Measurements from ENCODE around the gene COPB1.

DNA sequence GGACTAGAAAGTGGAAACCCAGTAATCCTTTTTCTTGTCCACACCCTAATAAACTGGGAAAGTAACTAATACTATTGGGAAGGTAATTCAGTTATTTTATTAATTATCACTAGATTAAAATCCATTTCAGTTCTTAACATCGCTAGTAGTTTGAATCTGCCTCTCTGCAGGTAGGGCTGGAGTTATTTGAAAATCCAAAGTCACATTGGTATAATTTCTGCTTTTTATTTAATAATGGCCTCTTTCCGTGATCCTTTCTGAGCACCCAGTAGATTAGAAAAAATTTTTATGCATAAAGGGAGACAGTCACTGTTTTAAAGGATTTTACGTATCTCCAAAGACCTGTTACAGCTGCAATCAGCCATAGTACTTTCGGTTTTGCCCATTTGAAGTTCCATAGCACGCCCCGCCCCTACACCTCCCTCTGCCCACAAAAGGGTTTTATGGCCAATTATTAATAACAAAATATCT, 605 bp upstream of the COPB1 start:
- no peak for TF ChIP-seq RARB (CRISPR knock-in tag; IDR thresholded peaks at IDR 0.05)
- no peak for TF ChIP-seq ZNF70 (CRISPR knock-in tag; IDR thresholded peaks at IDR 0.05)
- TF ChIP-seq, protein P1, sequence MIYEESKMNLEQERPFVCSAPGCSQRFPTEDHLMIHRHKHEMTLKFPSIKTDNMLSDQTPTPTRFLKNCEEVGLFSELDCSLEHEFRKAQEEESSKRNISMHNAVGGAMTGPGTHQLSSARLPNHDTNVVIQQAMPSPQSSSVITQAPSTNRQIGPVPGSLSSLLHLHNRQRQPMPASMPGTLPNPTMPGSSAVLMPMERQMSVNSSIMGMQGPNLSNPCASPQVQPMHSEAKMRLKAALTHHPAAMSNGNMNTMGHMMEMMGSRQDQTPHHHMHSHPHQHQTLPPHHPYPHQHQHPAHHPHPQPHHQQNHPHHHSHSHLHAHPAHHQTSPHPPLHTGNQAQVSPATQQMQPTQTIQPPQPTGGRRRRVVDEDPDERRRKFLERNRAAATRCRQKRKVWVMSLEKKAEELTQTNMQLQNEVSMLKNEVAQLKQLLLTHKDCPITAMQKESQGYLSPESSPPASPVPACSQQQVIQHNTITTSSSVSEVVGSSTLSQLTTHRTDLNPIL (CRISPR knock-in tag; IDR thresholded peaks at IDR 0.05; ENCODE audit: low read depth) = no peak
- no peak for TF ChIP-seq BACH2 (CRISPR knock-in tag; IDR thresholded peaks at IDR 0.05; ENCODE audit: borderline replicate concordance)
- no peak for TF ChIP-seq PATZ1 (CRISPR knock-in tag; IDR thresholded peaks at IDR 0.05; ENCODE audit: borderline replicate concordance)
- no peak for TF ChIP-seq ESRRG (CRISPR knock-in tag; IDR thresholded peaks at IDR 0.05)
- no peak for TF ChIP-seq CSDC2 (CRISPR knock-in tag; IDR thresholded peaks at IDR 0.05)
- TF ChIP-seq ISL1 (CRISPR knock-in tag; IDR thresholded peaks at IDR 0.05) = no peak
- TF ChIP-seq ZFP3 (CRISPR knock-in tag; IDR thresholded peaks at IDR 0.05) = no peak
- no peak for TF ChIP-seq ZNF8 (CRISPR knock-in tag; IDR thresholded peaks at IDR 0.05)
- no peak for TF ChIP-seq CSRNP3 (CRISPR knock-in tag; IDR thresholded peaks at IDR 0.05)

Measured in SK-N-SH treated with all-trans-retinoic acid at 6 μM for 48 hours (cell line).